ENCODE measurements around the gene SPDEF.

Gene SPDEF

GRCh38 chr6:34544052-34544604 is 12.0 kb downstream of the SPDEF start:
- TF ChIP-seq CTCF (conservative IDR thresholded peaks at IDR 0.05; ENCODE audit: low read depth, low read length) = no peak
- H3K36me3 ChIP-seq (ENCODE audit: insufficient read depth) = no peaks in the 10 kb centered on the region
- no peaks in the 10 kb centered on the region for H3K79me2 ChIP-seq (ENCODE audit: insufficient read depth, low read depth)
- no peak overlapping the region for H3K9ac ChIP-seq
- H3K4me2 ChIP-seq = no peak overlapping the region
- H3K27ac ChIP-seq = no peak overlapping the region
- no peaks in the 10 kb centered on the region; the same call in 1 of the 2 replicates for H3K27me3 ChIP-seq (ENCODE audit: insufficient read depth, low read depth)
- no peaks in the 10 kb centered on the region for H3K4me1 ChIP-seq (ENCODE audit: low read depth, poor library complexity, severe bottlenecking)
- no peak overlapping the region for H3K4me3 ChIP-seq (IDR thresholded peaks at IDR 0.05; ENCODE audit: insufficient read depth, low read depth, low read length)
- H2AFZ ChIP-seq (ENCODE audit: low read depth) = no peak overlapping the region
- H4K20me1 ChIP-seq (ENCODE audit: insufficient read depth) = no peaks in the 10 kb centered on the region

GRCh38 chr6:34543421-34543820 is 12.7 kb downstream of the SPDEF start:
- no peak for TF ChIP-seq CTCF (conservative IDR thresholded peaks at IDR 0.05; ENCODE audit: low read depth, low read length)
- Histone ChIP-seq H3K36me3 (ENCODE audit: insufficient read depth) (no peaks in the 10 kb centered on the region), H3K27ac (no peak overlapping the region), H3K4me1 (ENCODE audit: low read depth, poor library complexity, severe bottlenecking) (no peaks in the 10 kb centered on the region), H3K4me3 (IDR thresholded peaks at IDR 0.05; ENCODE audit: insufficient read depth, low read depth, low read length) (no peak overlapping the region), H3K4me2 (no peak overlapping the region), H3K27me3 (ENCODE audit: insufficient read depth, low read depth) (no peaks in the 10 kb centered on the region; the same call in 1 of the 2 replicates), H3K79me2 (ENCODE audit: insufficient read depth, low read depth) (no peaks in the 10 kb centered on the region), H3K9ac (no peak overlapping the region), H2AFZ (ENCODE audit: low read depth) (no peak overlapping the region), H4K20me1 (ENCODE audit: insufficient read depth) (no peaks in the 10 kb centered on the region)

- H4K20me1 ChIP-seq (ENCODE audit: insufficient read depth) = no peaks in the 10 kb centered on the region
- H3K79me2 ChIP-seq (ENCODE audit: insufficient read depth, low read depth) = no peaks in the 10 kb centered on the region
- no peak overlapping the region for H3K9ac ChIP-seq
- H3K27ac ChIP-seq = no peak overlapping the region
- no peak overlapping the region for H2AFZ ChIP-seq (ENCODE audit: low read depth)
- no peaks in the 10 kb centered on the region; the same call in 1 of the 2 replicates for H3K27me3 ChIP-seq (ENCODE audit: insufficient read depth, low read depth)
- no peaks in the 10 kb centered on the region for H3K4me1 ChIP-seq (ENCODE audit: low read depth, poor library complexity, severe bottlenecking)
- H3K4me2 ChIP-seq = no peak overlapping the region
- H3K36me3 ChIP-seq (ENCODE audit: insufficient read depth) = no peaks in the 10 kb centered on the region
- H3K4me3 ChIP-seq (IDR thresholded peaks at IDR 0.05; ENCODE audit: insufficient read depth, low read depth, low read length) = no peak overlapping the region
- TF ChIP-seq CTCF (conservative IDR thresholded peaks at IDR 0.05; ENCODE audit: low read depth, low read length) = no peak
Measured at GRCh38 chr6:34540841-34541240, 15.3 kb downstream of the SPDEF start.

- Histone ChIP-seq H3K36me3 (ENCODE audit: insufficient read depth) (no peaks in the 10 kb centered on the region), H2AFZ (ENCODE audit: low read depth) (no peak overlapping the region), H3K79me2 (ENCODE audit: insufficient read depth, low read depth) (no peaks in the 10 kb centered on the region), H3K4me1 (ENCODE audit: low read depth, poor library complexity, severe bottlenecking) (no peaks in the 10 kb centered on the region), H3K27me3 (ENCODE audit: insufficient read depth, low read depth) (no peaks in the 10 kb centered on the region; the same call in 1 of the 2 replicates), H3K4me3 (IDR thresholded peaks at IDR 0.05; ENCODE audit: insufficient read depth, low read depth, low read length) (no peak overlapping the region), H3K4me2 (no peak overlapping the region), H4K20me1 (ENCODE audit: insufficient read depth) (no peaks in the 10 kb centered on the region), H3K9ac (no peak overlapping the region), H3K27ac (no peak overlapping the region)
- no peak for TF ChIP-seq CTCF (conservative IDR thresholded peaks at IDR 0.05; ENCODE audit: low read depth, low read length)
Measured at GRCh38 chr6:34540222-34540621, 15.9 kb downstream of the SPDEF start.

Data from KMS-11 (cell line).